Naive thymus-derived CD8-positive, alpha-beta T cell (primary cell): Measurements from ENCODE around the gene NAP1L4. TPM values are rescaled to one million over a fixed set of nuclear protein-coding genes. Genes with fewer than 3 reads are reported as not detected.

Experiments used
- ATAC-seq, 2 donors: fragments of 150-1000 bp; cut with Tn5 transposase in 1 of 2; sonication (Bioruptor Pico), chemical (Tn5 transposase) in 1 of 2; 1 replicate in 1 of 2; 2 replicates in 1 of 2; pipeline ENCODE4 v1.10.0; 2021; ENCODE audit warnings: mild to moderate bottlenecking in 2 of 2, moderate library complexity in 2 of 2
- POLR2A ChIA-PET: fragments of 350-600 bp; sonication (Branson Sonifier 250); formaldehyde crosslinking; loops from one replicate; lab custom pipeline; 2021; ENCODE audit warnings: antibody characterized with exemption; lab: Charles Lee
- DNase-seq, 10 donors: peaks; one replicate each; pipeline versions ENCODE4 v3.0.0 to v3.0.0-alpha.2; 2020 to 2022
- H3K27ac Mint-ChIP-seq, 10 donors: one replicate each; pipeline ENCODE4 v1.8.0; 2020 to 2022; ENCODE audit warnings: mild to moderate bottlenecking in 10 of 10, mixed read lengths in 10 of 10, moderate library complexity in 4 of 10, inconsistent platforms in 1 of 10
- H3K27me3 Mint-ChIP-seq, 5 donors: one replicate each; pipeline ENCODE4 v1.8.0; 2021 to 2022; ENCODE audit warnings: mixed read lengths in 5 of 5
- H3K36me3 Mint-ChIP-seq, 3 donors: one replicate each; pipeline ENCODE4 v1.8.0; 2020 to 2022; ENCODE audit warnings: mixed read lengths in 3 of 3, mild to moderate bottlenecking in 2 of 3, inconsistent platforms in 1 of 3
- H3K4me1 Mint-ChIP-seq, 4 donors: one replicate each; pipeline ENCODE4 v1.8.0; 2021 to 2022; ENCODE audit warnings: mixed read lengths in 4 of 4
- H3K4me3 Mint-ChIP-seq, 10 donors: one replicate each; pipeline ENCODE4 v1.8.0; 2020 to 2022; ENCODE audit warnings: mild to moderate bottlenecking in 10 of 10, mixed read lengths in 10 of 10, moderate library complexity in 6 of 10, inconsistent platforms in 1 of 10
- H3K9me3 Mint-ChIP-seq, 9 donors: one replicate each; pipeline ENCODE4 v1.8.0; 2020 to 2022; ENCODE audit warnings: mixed read lengths in 9 of 9, mild to moderate bottlenecking in 3 of 9, inconsistent platforms in 1 of 9, moderate library complexity in 1 of 9
- polyA plus RNA-seq, 3 donors: library from polyadenylated mRNA; unstranded; fragments of 300-500 nt; fragmentation: Illumina TruSeq; gene quantifications; one replicate each; pipeline ENCODE4 v1.2.3, GENCODE V29; 2021
- total RNA-seq, 8 experiments: library from RNA in 2 of 8; stranded (reverse) in 2 of 8; gene quantifications; one replicate each; pipeline ENCODE4 v1.2.3 and lab custom pipeline; 2021 to 2026

Gene NAP1L4, protein sequence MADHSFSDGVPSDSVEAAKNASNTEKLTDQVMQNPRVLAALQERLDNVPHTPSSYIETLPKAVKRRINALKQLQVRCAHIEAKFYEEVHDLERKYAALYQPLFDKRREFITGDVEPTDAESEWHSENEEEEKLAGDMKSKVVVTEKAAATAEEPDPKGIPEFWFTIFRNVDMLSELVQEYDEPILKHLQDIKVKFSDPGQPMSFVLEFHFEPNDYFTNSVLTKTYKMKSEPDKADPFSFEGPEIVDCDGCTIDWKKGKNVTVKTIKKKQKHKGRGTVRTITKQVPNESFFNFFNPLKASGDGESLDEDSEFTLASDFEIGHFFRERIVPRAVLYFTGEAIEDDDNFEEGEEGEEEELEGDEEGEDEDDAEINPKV
- total RNA-seq (100 to 1,000 TPM; 455 to 471 TPM), polyA plus RNA-seq (100 to 1,000 TPM; 169 to 207 (median 201) TPM), total RNA-seq (lab: John Stamatoyannopoulos, UW) (202 to 466 (median 319) reads per million in 6 experiments)

DNA sequence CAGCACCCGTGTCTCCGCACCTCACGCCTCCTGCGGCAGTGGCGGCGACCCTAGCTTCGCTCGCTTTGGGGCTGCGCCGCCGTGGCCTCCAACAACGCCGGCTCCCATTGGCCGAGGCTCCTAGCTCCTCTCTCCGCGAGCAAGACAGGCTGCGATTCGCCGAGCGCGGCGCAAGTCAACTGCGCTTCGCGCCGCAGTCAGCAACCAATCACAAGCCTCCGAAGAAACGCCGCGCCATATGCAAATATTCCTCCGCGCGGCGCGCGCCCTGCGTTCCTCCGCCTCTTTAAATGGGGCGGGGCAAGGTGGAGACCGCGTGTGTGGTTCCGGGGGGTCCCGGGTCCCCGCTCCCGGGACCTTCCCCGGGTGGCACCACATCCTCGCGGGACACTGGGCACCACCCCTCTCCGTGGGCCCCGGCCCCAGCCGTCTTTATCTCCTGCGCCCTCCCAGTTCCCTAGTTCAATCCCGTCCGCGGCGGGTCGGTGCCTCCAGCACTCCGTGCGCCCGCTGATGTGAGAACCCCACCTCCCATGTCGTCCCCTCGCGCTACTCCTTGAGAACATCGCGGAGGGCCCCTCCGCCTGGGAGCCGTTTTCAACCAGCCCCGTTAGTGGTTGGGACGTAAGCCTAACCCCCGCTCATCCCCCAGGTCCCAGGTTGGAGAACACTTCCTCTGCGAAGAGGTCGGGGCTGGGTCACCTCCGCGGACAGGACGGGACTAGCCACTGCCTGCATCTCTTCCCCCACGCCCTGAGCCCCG is at the start of gene NAP1L4:
NAP1L4 (minus strand) TSS at position 96 of the 763 bp plus-strand sequence. CDS start 13,109 bp downstream, outside the sequence.
- H3K36me3 Mint-ChIP-seq, result peaks cover 4 to 9% (median 6%) of the 10 kb centered on the region in 3 donors
- peaks cover 20 to 40% (median 29%) of the 10 kb centered on the region in 4 donors for H3K4me1 Mint-ChIP-seq
- peak within 1 kb of the TSS; percentile 96 to 99 (median 98) for H3K27ac Mint-ChIP-seq
- H3K9me3 Mint-ChIP-seq, result no peaks in the 10 kb centered on the region
- peak within 1 kb of the TSS; percentile 79 to 100 (median 98) for H3K4me3 Mint-ChIP-seq
- ATAC-seq (peak; percentile 78 to 84), DNase-seq (peak; percentile 90 to 98 (median 96))
- H3K27me3 Mint-ChIP-seq, result peaks cover 0 to 2% (median 0%) of the 10 kb centered on the region in 5 donors
- POLR2A ChIA-PET, result interaction anchor here (0.6 to 14.4 kb wide), 9 partner anchors 10 to 1071 kb away, joined by 3 to 457 read pairs (median 7); partner anchors contain the start of gene CARS1

DNA sequence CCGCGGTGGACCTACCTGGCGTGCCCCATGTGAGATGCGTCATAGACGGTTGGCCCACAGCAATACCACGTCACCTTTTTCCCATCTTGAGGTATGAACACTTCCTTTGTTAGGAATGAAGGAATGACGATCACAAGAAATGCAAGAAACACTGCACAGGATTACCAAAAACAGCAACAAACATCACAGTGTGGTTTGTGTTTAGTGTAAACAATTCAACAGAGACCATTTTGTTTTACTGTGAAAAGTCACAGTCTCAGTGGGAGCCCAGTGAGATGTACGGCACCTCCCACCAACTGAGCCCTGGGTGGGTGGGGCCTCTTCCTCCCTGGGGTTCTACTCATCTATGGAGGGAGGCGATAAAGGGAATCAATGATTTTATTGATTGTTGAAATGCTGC is 48.8 kb upstream of the NAP1L4 start:
- Mint-ChIP-seq H3K9me3 (no peaks in the 10 kb centered on the region), H3K4me3 (no peak overlapping the region), H3K4me1 (peaks cover 14 to 37% (median 24%) of the 10 kb centered on the region in 4 donors), H3K36me3 (peaks cover 6 to 70% (median 8%) of the 10 kb centered on the region in 3 donors), H3K27ac (peak overlapping the region in 1 of 10 donors; percentile 29), H3K27me3 (no peaks in the 10 kb centered on the region)
- POLR2A ChIA-PET, result no interaction called here
- ATAC-seq (no peak), DNase-seq (no peak)

DNA sequence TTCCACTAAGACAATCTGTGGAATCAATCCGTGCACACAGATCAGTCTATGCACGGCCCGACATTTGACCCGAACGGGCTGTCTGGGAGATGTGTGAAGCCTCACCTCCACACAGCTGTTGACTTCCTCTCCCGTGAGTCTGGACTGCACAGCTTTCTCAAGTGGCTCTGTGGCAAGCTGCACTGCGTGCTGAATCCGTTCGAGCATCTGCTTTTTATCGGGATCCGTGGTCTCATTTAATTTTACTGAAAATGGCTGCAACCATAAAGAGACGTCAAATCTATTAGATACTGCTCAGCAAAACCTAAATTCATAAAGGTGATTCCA is 45.8 kb upstream of the NAP1L4 start:
- no peaks in the 10 kb centered on the region for H3K9me3 Mint-ChIP-seq

DNA sequence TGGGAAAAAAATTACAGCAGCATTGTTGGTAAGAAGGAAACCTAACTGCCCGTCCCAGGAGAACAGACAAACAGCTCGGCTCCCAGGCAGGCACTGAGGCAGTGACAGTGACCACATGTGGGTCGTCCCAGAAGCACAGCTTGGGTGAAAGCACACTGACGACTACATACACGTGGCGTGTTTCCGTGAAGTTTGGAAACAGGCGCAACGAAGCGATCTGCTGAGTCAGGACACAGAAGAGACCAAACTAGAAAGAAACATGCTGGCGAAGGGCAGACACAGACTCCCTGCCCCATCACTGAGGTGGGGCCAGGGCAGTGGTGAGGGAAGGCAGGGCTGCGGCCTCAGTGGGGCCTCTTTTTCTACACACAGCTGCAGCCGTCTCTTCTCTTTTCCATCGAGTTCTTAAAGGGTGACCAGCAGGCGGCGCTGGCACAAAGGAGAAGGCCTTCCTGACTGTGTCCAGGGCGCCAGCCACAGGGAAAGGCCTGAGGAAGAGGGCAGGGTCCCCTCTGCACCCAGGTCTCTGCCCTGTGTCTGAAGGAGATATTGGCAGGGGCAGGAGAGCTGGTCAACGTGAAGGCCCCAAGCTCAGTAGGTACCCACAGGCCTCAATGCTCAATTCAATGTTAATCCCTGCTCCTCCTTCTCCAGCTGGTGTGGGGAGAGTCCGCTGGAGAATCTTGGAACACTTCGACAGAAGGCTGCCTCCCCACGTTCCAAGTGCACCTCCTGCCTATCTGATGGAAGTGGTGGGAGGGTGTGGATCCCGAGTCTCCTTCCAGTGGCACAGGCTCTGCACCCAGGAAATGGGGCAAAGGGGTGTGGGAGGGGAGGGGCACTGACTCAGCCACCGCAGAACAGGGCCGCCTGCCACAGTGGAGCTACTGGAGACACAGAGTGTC is 45.2 kb upstream of the NAP1L4 start:
- no peaks in the 10 kb centered on the region for H3K27me3 Mint-ChIP-seq
- peaks cover 11 to 36% (median 19%) of the 10 kb centered on the region in 4 donors for H3K4me1 Mint-ChIP-seq
- H3K27ac Mint-ChIP-seq, result peak overlapping the region in 6 of 10 donors; percentile 43 to 75 (median 62)
- DNase-seq (peak in 5 of 10 donors; percentile 27 to 70 (median 34)), ATAC-seq (peak in 1 of 2 donors; percentile 76)
- POLR2A ChIA-PET, result interaction anchor here (1.3 to 1.4 kb wide), 2 partner anchors 23 to 54 kb away, joined by 4 to 6 read pairs; no protein-coding TSS in a partner anchor
- H3K36me3 Mint-ChIP-seq, result peaks cover 11 to 81% (median 19%) of the 10 kb centered on the region in 3 donors
- H3K9me3 Mint-ChIP-seq, result no peaks in the 10 kb centered on the region
- no peak overlapping the region for H3K4me3 Mint-ChIP-seq

More for the DNA sequence above, 45.8 kb upstream of the NAP1L4 start:
- Mint-ChIP-seq H3K36me3 (peaks cover 11 to 77% (median 18%) of the 10 kb centered on the region in 3 donors), H3K27me3 (no peaks in the 10 kb centered on the region), H3K4me3 (no peak overlapping the region), H3K27ac (peak overlapping the region in 2 of 10 donors; percentile 31 to 56), H3K4me1 (peaks cover 12 to 36% (median 19%) of the 10 kb centered on the region in 4 donors)
- POLR2A ChIA-PET, result interaction anchor here (1.3 to 1.4 kb wide), 2 partner anchors 23 to 53 kb away, joined by 4 to 6 read pairs; no protein-coding TSS in a partner anchor
- no peak for DNase-seq
- no peak for ATAC-seq

DNA sequence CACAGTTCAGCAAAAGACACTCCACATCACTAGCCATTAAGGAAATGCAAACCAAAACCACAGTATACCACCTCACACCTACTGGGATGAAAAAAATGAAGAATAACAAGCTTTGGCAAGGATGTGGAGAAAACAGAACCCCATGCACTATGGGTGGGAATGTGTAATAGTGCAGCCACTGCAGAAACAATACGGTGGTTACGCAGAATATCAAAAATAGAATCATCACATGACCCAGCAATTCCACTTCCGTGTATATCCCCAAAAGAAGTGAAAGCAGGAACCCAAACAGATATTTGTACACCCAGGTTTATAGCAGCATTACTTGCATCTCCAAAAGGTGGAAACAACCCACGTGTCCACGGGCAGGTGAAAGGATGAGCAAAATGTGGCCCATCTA is 44.3 kb upstream of the NAP1L4 start:
- DNase-seq, result no peak
- ATAC-seq, result no peak
- Mint-ChIP-seq H3K4me1 (peaks cover 10 to 37% (median 16%) of the 10 kb centered on the region in 4 donors), H3K4me3 (peak overlapping the region in 1 of 10 donors; percentile 21), H3K27ac (peak overlapping the region in 4 of 10 donors; percentile 23 to 76 (median 50)), H3K36me3 (peaks cover 11 to 79% (median 19%) of the 10 kb centered on the region in 3 donors), H3K27me3 (no peaks in the 10 kb centered on the region), H3K9me3 (no peaks in the 10 kb centered on the region)
- POLR2A ChIA-PET, result interaction anchor here (0.7 to 1.4 kb wide), 2 partner anchors 55 to 58 kb away, joined by 3 to 6 read pairs; no protein-coding TSS in a partner anchor

DNA sequence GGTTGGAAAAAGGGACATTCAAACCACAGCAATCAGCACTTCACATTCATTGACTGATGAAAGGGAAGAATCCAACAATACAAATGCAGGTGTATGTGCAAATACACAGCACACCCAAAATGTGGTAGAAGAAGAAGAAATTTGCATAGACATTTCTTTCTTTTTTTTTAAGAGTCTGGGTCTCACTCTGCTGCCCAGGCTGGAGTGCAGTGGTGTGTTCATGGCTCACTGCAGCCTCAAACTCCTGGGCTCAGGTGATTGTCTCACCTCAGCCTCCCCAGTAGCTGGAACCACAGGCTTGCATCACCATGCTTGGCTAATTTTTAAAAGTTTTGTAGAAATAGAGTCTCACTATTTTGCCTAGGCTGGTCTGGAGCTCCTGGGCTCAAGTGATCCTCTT is 43.2 kb upstream of the NAP1L4 start:
- POLR2A ChIA-PET, result interaction anchor here (0.6 kb wide), 2 partner anchors 16 to 200 kb away, joined by 3 read pairs; no protein-coding TSS in a partner anchor
- H3K4me1 Mint-ChIP-seq, result peaks cover 10 to 48% (median 15%) of the 10 kb centered on the region in 4 donors
- ATAC-seq (no peak), DNase-seq (no peak)
- H3K27ac Mint-ChIP-seq, result peak overlapping the region in 1 of 10 donors; percentile 15
- H3K36me3 Mint-ChIP-seq, result peaks cover 11 to 82% (median 19%) of the 10 kb centered on the region in 3 donors
- no peak overlapping the region for H3K4me3 Mint-ChIP-seq
- no peaks in the 10 kb centered on the region for H3K9me3 Mint-ChIP-seq
- H3K27me3 Mint-ChIP-seq, result no peaks in the 10 kb centered on the region

DNA sequence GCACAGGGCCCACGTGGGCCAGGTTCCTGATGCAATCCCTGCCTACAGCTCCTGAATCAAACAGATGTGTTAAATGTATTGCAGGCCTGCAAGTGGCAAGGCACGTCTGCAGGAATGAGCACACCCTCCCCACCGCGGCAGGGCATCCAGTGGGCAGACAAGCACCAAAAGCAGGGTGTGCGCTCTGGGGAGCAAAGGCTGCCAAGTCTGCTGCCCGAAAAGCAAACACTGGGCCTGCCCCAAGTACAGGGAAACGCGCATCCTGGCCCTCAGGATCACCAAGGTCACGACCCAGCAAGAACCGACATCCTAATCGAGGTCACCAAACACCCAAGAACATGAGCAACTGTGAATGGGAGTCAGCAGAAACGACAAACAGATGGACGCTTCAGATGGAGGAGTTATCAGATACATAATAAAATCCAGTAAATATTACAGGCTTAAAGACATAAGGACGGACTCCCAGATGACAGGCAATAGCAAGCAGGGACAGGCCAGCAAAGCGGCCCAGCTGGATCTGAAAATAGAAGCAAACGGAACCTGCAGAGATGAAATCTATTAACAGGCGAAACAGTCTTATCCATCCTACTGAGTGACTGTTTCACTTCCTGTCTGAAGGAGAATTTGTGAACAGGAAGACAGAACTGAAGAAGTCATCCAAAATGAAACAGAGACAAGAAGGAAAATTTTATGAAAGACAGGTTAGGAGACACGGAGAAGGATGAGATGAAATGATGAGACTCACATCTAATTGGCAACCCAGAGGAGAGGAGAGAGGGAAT is 38.4 kb upstream of the NAP1L4 start:
- H3K27me3 Mint-ChIP-seq, result no peaks in the 10 kb centered on the region
- peak overlapping the region in 2 of 10 donors; percentile 6 to 30 for H3K27ac Mint-ChIP-seq
- DNase-seq (no peak), ATAC-seq (no peak)
- H3K4me3 Mint-ChIP-seq, result no peak overlapping the region
- no peaks in the 10 kb centered on the region for H3K9me3 Mint-ChIP-seq
- peaks cover 0 to 25% (median 2%) of the 10 kb centered on the region in 4 donors for H3K4me1 Mint-ChIP-seq
- H3K36me3 Mint-ChIP-seq, result peaks cover 11 to 78% (median 21%) of the 10 kb centered on the region in 3 donors
- POLR2A ChIA-PET, result no interaction called here

DNA sequence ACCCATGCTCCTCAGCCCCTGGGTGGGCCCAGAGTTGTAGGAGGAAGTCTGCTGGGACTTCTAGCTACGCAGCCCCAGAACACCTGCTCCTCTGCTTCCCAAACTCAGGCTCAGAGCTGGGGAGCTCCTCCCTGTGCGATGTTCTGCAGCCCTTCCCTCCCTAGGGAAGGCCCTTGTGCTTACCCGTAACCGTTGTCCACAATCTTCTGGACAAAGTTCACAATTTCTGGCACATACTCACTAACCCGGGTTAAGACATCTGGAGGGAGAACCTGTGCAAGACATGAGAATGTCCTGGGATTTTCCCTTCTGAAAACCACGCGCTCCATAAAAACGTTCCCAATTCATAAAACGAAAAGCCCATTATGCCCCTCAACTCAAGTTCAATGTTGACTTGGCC is 36.7 kb upstream of the NAP1L4 start:
- ATAC-seq (no peak), DNase-seq (no peak)
- H3K9me3 Mint-ChIP-seq, result no peaks in the 10 kb centered on the region
- no peaks in the 10 kb centered on the region for H3K27me3 Mint-ChIP-seq
- peaks cover 6 to 71% (median 19%) of the 10 kb centered on the region in 3 donors for H3K36me3 Mint-ChIP-seq
- H3K4me1 Mint-ChIP-seq, result peaks cover 0 to 17% (median under 1%) of the 10 kb centered on the region in 4 donors
- POLR2A ChIA-PET, result no interaction called here
- no peak overlapping the region for H3K27ac Mint-ChIP-seq
- no peak overlapping the region for H3K4me3 Mint-ChIP-seq

DNA sequence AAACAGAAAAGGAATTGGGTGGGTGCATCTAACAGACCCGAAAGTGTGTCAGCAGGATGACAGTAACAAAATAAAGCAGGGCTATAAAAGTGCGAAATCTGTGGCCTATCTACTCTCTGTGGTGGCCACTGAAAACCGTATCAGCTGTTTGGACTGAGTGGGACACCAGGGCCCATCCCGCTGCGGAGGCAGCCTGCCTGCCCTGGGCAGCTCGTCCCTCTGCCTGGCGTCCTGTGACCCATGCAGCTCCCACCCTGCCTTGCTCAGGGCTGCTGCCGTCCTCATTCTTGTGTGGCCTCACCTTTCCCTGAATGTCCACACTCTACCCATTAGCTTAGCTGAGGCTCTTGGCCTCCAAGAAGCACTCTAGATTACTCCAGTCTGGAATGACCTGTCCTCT is 34.7 kb upstream of the NAP1L4 start:
- H3K9me3 Mint-ChIP-seq, result no peaks in the 10 kb centered on the region
- peaks cover 6 to 56% (median 15%) of the 10 kb centered on the region in 3 donors for H3K36me3 Mint-ChIP-seq
- no peak for DNase-seq
- H3K27ac Mint-ChIP-seq, result no peak overlapping the region
- POLR2A ChIA-PET, result no interaction called here
- H3K4me3 Mint-ChIP-seq, result no peak overlapping the region
- no peak for ATAC-seq
- peaks cover 14 to 36% (median 17%) of the 10 kb centered on the region in 4 donors for H3K4me1 Mint-ChIP-seq
- no peaks in the 10 kb centered on the region for H3K27me3 Mint-ChIP-seq

DNA sequence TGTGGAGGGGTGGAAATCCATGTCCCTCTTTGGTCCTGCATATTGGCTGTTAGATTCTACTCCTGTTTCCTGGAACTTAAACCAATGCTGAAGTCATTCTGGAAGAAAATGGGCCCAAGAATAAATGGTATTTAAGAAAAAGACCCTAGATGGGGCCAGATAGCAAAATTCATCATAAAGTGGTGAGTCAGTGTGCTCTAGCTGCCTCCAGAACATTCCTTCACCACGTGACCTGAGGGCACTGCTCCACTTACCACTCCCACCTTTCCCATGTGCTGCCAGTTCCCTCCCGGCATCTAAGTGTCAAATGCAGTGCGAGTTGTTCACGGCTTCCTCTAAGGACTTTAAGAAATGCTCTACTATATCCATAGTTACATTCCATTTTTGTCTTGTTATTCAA is 30.9 kb upstream of the NAP1L4 start:
- peaks cover 6 to 38% (median 6%) of the 10 kb centered on the region in 3 donors for H3K36me3 Mint-ChIP-seq
- H3K27ac Mint-ChIP-seq, result peak overlapping the region; percentile 50 to 91 (median 82)
- H3K9me3 Mint-ChIP-seq, result no peaks in the 10 kb centered on the region

More for the DNA sequence above, 30.9 kb upstream of the NAP1L4 start:
- DNase-seq (no peak), ATAC-seq (no peak)
- POLR2A ChIA-PET, result interaction anchor here (0.9 to 5.8 kb wide), 7 partner anchors 9 to 490 kb away, joined by 3 to 33 read pairs (median 5); no protein-coding TSS in a partner anchor
- H3K27me3 Mint-ChIP-seq, result no peaks in the 10 kb centered on the region
- H3K4me1 Mint-ChIP-seq, result peaks cover 23 to 51% (median 47%) of the 10 kb centered on the region in 4 donors
- peak overlapping the region in 5 of 10 donors; percentile 30 to 77 (median 53) for H3K4me3 Mint-ChIP-seq
